ENCODE results near the gene PKP4. TPM values are rescaled to one million over a fixed set of nuclear protein-coding genes. Genes with fewer than 3 reads are reported as not detected.

PKP4 gene
- total RNA-seq, 1 donor from 2014 or later: 149 TPM

- peak; percentile 86 for DNase-seq (ENCODE audit: low read depth)
Observed at GRCh38 chr2:158539176-158540005, 82.6 kb downstream of the PKP4 start.

- DNase-seq (ENCODE audit: low read depth): no peak
Observed at GRCh38 chr2:158542577-158542976, 85.8 kb downstream of the PKP4 start.

GRCh38 chr2:158543957-158544356, 87.2 kb downstream of the PKP4 start:
- no peak for DNase-seq (ENCODE audit: low read depth)

- DNase-seq (ENCODE audit: low read depth): no peak
Observed at GRCh38 chr2:158544998-158545397, 88.2 kb downstream of the PKP4 start.

- no peak for DNase-seq (ENCODE audit: low read depth)
Observed at GRCh38 chr2:158546412-158547144, 89.8 kb downstream of the PKP4 start.

GRCh38 chr2:158553257-158553656, 96.5 kb downstream of the PKP4 start:
- no peak for DNase-seq (ENCODE audit: low read depth)

- DNase-seq (ENCODE audit: low read depth): no peak
Observed at GRCh38 chr2:158554996-158555395, 98.2 kb downstream of the PKP4 start.

- DNase-seq (ENCODE audit: low read depth): no peak
Observed at GRCh38 chr2:158556124-158556523, 99.4 kb downstream of the PKP4 start.

GRCh38 chr2:158557752-158558151, 101.0 kb downstream of the PKP4 start:
- DNase-seq (ENCODE audit: low read depth): no peak

GRCh38 chr2:158559252-158559651, 102.5 kb downstream of the PKP4 start:
- no peak for DNase-seq (ENCODE audit: low read depth)

GRCh38 chr2:158560259-158560658, 103.5 kb downstream of the PKP4 start:
- no peak for DNase-seq (ENCODE audit: low read depth)

- DNase-seq (ENCODE audit: low read depth): no peak
Observed at GRCh38 chr2:158561054-158561453, 104.3 kb downstream of the PKP4 start.

- DNase-seq (ENCODE audit: low read depth): no peak
Observed at GRCh38 chr2:158567208-158567607, 110.5 kb downstream of the PKP4 start.

- DNase-seq (ENCODE audit: low read depth): no peak
Observed at GRCh38 chr2:158569284-158569683, 112.5 kb downstream of the PKP4 start.

- DNase-seq (ENCODE audit: low read depth): no peak
Observed at GRCh38 chr2:158570869-158571268, 114.1 kb downstream of the PKP4 start.

- DNase-seq (ENCODE audit: low read depth): no peak
Observed at GRCh38 chr2:158573739-158574138, 117.0 kb downstream of the PKP4 start.

GRCh38 chr2:158575051-158575635, 118.4 kb downstream of the PKP4 start:
- DNase-seq (ENCODE audit: low read depth): peak; percentile 39

GRCh38 chr2:158577141-158577540, 120.4 kb downstream of the PKP4 start:
- no peak for DNase-seq (ENCODE audit: low read depth)

- no peak for DNase-seq (ENCODE audit: low read depth)
Observed at GRCh38 chr2:158578703-158579330, 122.1 kb downstream of the PKP4 start.

- no peak for DNase-seq (ENCODE audit: low read depth)
Observed at GRCh38 chr2:158579928-158580327, 123.2 kb downstream of the PKP4 start.

GRCh38 chr2:158580760-158581159, 124.0 kb downstream of the PKP4 start:
- peak; percentile 70 for DNase-seq (ENCODE audit: low read depth)

GRCh38 chr2:158582670-158583069, 125.9 kb downstream of the PKP4 start:
- no peak for DNase-seq (ENCODE audit: low read depth)

Data from renal cortical epithelial cell (primary cell).